BJ (cell line): ENCODE data around the gene BUD23. TPM values are rescaled to one million over a fixed set of nuclear protein-coding genes. Genes with fewer than 3 reads are reported as not detected.

Experiments used
- CTCF ChIA-PET: fragments of 350-600 bp; formaldehyde crosslinking; extraction: SDS; loops from one replicate; lab custom pipeline; 2021; ENCODE audit warnings: antibody characterized with exemption, inconsistent platforms; lab: Yijun Ruan, JAX
- POLR2A ChIA-PET: fragments of 300-600 bp; sonication (Branson Sonifier 250); formaldehyde crosslinking; extraction: SDS; loops from one replicate; lab custom pipeline; 2021; ENCODE audit warnings: antibody characterized with exemption; lab: Charles Lee
- DNase-seq: peaks from one replicate; pipeline ENCODE4 v3.0.0-alpha.2; 2011; ENCODE audit warnings: low read depth
- H3K27me3 ChIP-seq: 2 replicates; pipeline ENCODE4 v1.6.0; 2011; ENCODE audit warnings: low read length; ENCODE audit not compliant: control insufficient read depth, insufficient read depth
- H3K36me3 ChIP-seq: 2 replicates; pipeline ENCODE4 v1.5.1; 2011; ENCODE audit warnings: low read length; ENCODE audit not compliant: control insufficient read depth, insufficient read depth
- H3K4me3 ChIP-seq: 2 replicates; pipeline ENCODE4 v1.5.1; 2011; ENCODE audit warnings: low read depth, mild to moderate bottlenecking, control low read depth, low read length
- polyA plus RNA-seq: library from polyadenylated mRNA; depleted of rRNA; stranded (reverse); fragments of >200 nt; gene quantifications from 2 replicates; pipeline ENCODE4 v1.2.3, GENCODE V29; 2011
- TF ChIP-seq, protein P1 (sequence below): IDR thresholded peaks from 2 replicates; pipeline ENCODE4 v1.5.1; 2011; ENCODE audit warnings: low read depth, mild to moderate bottlenecking, control low read depth, inconsistent platforms, low read length, moderate library complexity; ENCODE audit not compliant: insufficient read depth

BUD23 gene
- polyA plus RNA-seq, 1 experiment, result 69.8 TPM

DNA sequence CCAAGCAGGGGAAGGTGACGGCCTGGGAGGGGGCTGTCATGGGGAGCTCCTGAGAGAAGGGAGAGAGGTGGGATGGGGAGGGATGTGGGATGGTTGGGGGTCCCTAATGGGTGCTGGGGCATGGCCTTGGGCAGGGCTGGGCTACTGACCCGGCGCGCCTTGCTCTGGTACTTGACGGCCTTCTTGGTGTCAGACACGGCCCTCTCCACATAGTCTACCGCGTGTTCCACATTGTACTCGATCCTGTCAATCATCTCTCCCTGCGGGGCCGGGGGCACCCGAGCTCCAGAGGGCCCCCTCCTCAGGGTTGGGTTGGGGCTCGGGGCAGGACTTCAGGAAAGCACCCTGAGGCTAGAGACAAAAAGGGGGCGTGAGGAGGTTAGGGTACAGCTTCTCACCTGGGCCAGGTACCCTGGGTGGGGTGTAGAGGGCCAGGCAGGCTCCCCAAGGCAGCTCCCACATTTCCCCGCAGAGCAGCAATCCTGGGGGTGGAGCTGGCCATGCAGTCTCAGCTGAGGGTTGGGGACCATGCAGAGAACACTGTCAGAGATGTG, 17.3 kb downstream of the BUD23 start:
- Histone ChIP-seq H3K36me3 (peaks cover 38% of the 10 kb centered on the region), H3K27me3 (no peaks in the 10 kb centered on the region), H3K4me3 (no peak overlapping the region)
- POLR2A ChIA-PET, result no interaction called here
- no peak for DNase-seq
- TF ChIP-seq, protein P1, sequence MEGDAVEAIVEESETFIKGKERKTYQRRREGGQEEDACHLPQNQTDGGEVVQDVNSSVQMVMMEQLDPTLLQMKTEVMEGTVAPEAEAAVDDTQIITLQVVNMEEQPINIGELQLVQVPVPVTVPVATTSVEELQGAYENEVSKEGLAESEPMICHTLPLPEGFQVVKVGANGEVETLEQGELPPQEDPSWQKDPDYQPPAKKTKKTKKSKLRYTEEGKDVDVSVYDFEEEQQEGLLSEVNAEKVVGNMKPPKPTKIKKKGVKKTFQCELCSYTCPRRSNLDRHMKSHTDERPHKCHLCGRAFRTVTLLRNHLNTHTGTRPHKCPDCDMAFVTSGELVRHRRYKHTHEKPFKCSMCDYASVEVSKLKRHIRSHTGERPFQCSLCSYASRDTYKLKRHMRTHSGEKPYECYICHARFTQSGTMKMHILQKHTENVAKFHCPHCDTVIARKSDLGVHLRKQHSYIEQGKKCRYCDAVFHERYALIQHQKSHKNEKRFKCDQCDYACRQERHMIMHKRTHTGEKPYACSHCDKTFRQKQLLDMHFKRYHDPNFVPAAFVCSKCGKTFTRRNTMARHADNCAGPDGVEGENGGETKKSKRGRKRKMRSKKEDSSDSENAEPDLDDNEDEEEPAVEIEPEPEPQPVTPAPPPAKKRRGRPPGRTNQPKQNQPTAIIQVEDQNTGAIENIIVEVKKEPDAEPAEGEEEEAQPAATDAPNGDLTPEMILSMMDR, result no peak
- CTCF ChIA-PET, result interaction anchor here (0.6 to 3.2 kb wide), 7 partner anchors 10 to 126 kb away, joined by 3 to 15 read pairs (median 6); no protein-coding TSS in a partner anchor

GRCh38 chr7:73701357-73701995, 18.1 kb downstream of the BUD23 start:
- no peaks in the 10 kb centered on the region for H3K27me3 ChIP-seq
- H3K36me3 ChIP-seq, result peaks cover 35% of the 10 kb centered on the region
- CTCF ChIA-PET, result interaction anchor here (0.7 to 3.2 kb wide), 9 partner anchors 10 to 95 kb away, joined by 3 to 15 read pairs (median 6); no protein-coding TSS in a partner anchor
- no peak overlapping the region for H3K4me3 ChIP-seq
- DNase-seq, result peak; percentile 39
- TF ChIP-seq, protein P1, result peak; percentile 66
- POLR2A ChIA-PET, result no interaction called here

- ChIA-PET POLR2A (no interaction called here), CTCF (interaction anchor here (0.8 to 3.2 kb wide), 7 partner anchors 10 to 95 kb away, joined by 3 to 15 read pairs (median 4); partner anchors contain the start of gene STX1A)
- Histone ChIP-seq H3K27me3 (no peaks in the 10 kb centered on the region), H3K36me3 (peaks cover 34% of the 10 kb centered on the region), H3K4me3 (no peak overlapping the region)
- DNase-seq, result no peak
- TF ChIP-seq, protein P1, result no peak
Observed at GRCh38 chr7:73702226-73702625, 18.8 kb downstream of the BUD23 start.

DNA sequence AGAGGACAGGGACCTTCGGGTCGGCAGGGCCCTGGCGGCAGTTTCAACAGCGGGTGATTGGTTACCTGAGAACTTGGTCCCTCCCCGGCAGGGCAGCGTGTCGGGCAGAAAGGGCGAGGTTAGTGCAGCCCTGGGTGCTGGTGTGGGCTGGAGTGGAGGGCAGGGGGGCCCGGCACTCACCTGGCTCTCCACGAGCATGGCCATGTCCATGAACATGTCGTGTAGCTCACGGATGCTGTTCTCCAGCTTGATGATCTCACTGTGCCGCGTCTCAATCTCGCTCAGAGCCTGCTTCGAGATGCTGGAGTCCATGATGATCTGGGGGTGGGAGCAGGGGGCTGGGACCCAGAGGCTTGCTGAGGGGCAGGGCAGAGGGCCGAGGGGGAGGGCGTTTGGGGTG, 19.3 kb downstream of the BUD23 start:
- ChIA-PET CTCF (interaction anchor here (0.8 to 3.2 kb wide), 6 partner anchors 9 to 96 kb away, joined by 3 to 15 read pairs (median 6); partner anchors contain the start of gene STX1A), POLR2A (no interaction called here)
- TF ChIP-seq, protein P1, result no peak
- DNase-seq, result no peak
- Histone ChIP-seq H3K4me3 (no peak overlapping the region), H3K36me3 (peaks cover 32% of the 10 kb centered on the region), H3K27me3 (no peaks in the 10 kb centered on the region)

GRCh38 chr7:73703225-73703624, 19.8 kb downstream of the BUD23 start:
- ChIA-PET CTCF (interaction anchor here (1.2 to 3.2 kb wide), 3 partner anchors 9 to 96 kb away, joined by 5 to 15 read pairs (median 9); no protein-coding TSS in a partner anchor), POLR2A (no interaction called here)
- Histone ChIP-seq H3K36me3 (peaks cover 31% of the 10 kb centered on the region), H3K4me3 (no peak overlapping the region), H3K27me3 (no peaks in the 10 kb centered on the region)
- no peak for DNase-seq
- TF ChIP-seq, protein P1, result no peak
